Tibial artery (tissue), 4 donors: ENCODE data around the gene TIAM2.
A peak's percentile ranks its signal among the peaks of the same experiment; 100 is the strongest.

Source experiments
- DNase-seq, 2 donors: peaks; one replicate each; pipeline ENCODE4 v3.0.0-alpha.2; 2019
- H3K27ac ChIP-seq, 2 donors: fragments of 200-600 bp; sonication (generic) in 1 of 2; 1 replicate in 1 of 2; 2 replicates in 1 of 2; pipeline ENCODE4 v1.5.1; 2018 to 2019; ENCODE audit warnings: mild to moderate bottlenecking in 1 of 2
- H3K27me3 ChIP-seq, 2 donors: fragments of 200-600 bp; sonication (generic) in 1 of 2; one replicate each; pipeline versions ENCODE4 v1.5.1 to v1.6.0; 2016 to 2019
- H3K36me3 ChIP-seq, 3 donors: fragments of 200-600 bp; sonication (generic) in 2 of 3; one replicate each; pipeline ENCODE4 v1.5.1; 2016 to 2019; ENCODE audit warnings: mild to moderate bottlenecking in 2 of 3
- H3K4me1 ChIP-seq, 4 donors: fragments of 200-600 bp; sonication (generic) in 2 of 4; 1 replicate in 3 of 4; 2 replicates in 1 of 4; pipeline ENCODE4 v1.5.1; 2016 to 2019
- H3K4me3 ChIP-seq, 2 donors: fragments of 200-600 bp; sonication (generic) in 1 of 2; 1 replicate in 1 of 2; 2 replicates in 1 of 2; pipeline ENCODE4 v1.5.1; 2018 to 2019; ENCODE audit warnings: mild to moderate bottlenecking in 2 of 2
- H3K9me3 ChIP-seq, 3 donors: fragments of 200-600 bp; sonication (generic) in 1 of 3; one replicate each; pipeline ENCODE4 v1.5.1; 2016 to 2019
- intact Hi-C: fragments of 100-400 bp; cut with DNase I; formaldehyde crosslinking; loops from one replicate; pipeline ENCODE4 v1.15.0; 2023; ENCODE audit warnings: low total_unique reads
- TF ChIP-seq, protein P1 (sequence below), 2 experiments: fragments of 200-600 bp in 1 of 2; fragments of 450-650 bp in 1 of 2; IDR thresholded peaks; one replicate each; pipeline ENCODE4 v1.5.1; 2017 to 2019; ENCODE audit warnings: antibody characterized with exemption in 2 of 2, mild to moderate bottlenecking in 1 of 2, moderate library complexity in 1 of 2

The TIAM2 gene

DNA sequence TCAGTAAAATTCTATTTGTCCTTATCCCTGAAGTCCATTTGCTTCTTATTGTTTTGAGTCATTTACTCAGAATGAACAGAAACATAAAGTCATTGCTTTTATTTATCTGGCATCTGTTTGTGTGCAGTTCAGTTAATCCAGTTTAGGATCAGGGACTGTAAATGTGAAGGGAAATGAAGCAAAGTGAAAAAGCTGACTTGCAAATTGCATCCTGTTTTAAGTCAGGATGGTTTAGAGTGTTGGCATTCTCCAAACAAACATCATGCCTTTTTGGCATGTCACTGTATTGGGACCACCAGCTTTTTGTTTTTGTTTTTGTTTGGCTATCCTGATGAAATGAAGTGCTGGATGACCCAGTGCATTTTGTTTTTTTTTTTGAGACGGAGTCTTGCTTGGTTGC is 168.5 kb downstream of the TIAM2 start:
- intact Hi-C loops = no loop called here
- Histone ChIP-seq H3K27ac (no peak overlapping the region), H3K4me3 (no peak overlapping the region), H3K36me3 (peaks cover 0 to 15% (median 9%) of the 10 kb centered on the region in 3 donors), H3K9me3 (no peaks in the 10 kb centered on the region), H3K27me3 (no peaks in the 10 kb centered on the region), H3K4me1 (peaks cover 0 to under 1% (median 0%) of the 10 kb centered on the region in 4 donors)
- TF ChIP-seq, protein P1, sequence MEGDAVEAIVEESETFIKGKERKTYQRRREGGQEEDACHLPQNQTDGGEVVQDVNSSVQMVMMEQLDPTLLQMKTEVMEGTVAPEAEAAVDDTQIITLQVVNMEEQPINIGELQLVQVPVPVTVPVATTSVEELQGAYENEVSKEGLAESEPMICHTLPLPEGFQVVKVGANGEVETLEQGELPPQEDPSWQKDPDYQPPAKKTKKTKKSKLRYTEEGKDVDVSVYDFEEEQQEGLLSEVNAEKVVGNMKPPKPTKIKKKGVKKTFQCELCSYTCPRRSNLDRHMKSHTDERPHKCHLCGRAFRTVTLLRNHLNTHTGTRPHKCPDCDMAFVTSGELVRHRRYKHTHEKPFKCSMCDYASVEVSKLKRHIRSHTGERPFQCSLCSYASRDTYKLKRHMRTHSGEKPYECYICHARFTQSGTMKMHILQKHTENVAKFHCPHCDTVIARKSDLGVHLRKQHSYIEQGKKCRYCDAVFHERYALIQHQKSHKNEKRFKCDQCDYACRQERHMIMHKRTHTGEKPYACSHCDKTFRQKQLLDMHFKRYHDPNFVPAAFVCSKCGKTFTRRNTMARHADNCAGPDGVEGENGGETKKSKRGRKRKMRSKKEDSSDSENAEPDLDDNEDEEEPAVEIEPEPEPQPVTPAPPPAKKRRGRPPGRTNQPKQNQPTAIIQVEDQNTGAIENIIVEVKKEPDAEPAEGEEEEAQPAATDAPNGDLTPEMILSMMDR (IDR thresholded peaks at IDR 0.05) = no peak
- no peak for DNase-seq

DNA sequence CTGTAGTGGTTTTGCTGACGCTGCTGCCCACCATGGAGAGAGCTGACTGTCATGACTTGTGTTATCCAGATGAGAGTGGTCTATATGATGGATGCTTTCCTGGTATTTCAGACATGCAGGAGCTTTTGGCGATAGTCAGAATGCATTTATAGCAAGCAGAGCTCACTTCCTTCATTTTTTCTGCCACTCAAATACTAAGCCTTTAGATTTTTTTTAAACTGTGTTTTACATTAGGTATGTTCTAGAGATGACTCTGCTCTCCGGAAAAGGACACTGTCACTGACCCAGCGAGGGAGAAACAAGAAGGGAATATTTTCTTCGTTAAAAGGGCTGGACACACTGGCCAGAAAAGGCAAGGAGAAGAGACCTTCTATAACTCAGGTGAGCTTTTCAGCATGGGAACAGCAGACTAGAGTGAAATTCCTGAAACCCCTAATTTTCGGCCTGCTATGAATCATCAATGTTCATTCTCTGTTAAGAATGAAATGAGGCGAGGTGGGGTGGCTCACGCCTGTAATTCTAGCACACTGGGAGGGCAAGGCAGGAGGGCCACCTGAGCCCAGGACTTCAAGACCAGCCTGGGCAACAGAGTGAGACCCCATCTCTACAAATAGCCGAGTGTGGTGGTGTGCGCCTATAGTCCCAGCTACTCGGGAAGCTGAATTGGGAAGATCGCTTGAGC is 170.1 kb downstream of the TIAM2 start:
- Histone ChIP-seq H3K4me3 (no peak overlapping the region), H3K4me1 (no peaks in the 10 kb centered on the region), H3K36me3 (peaks cover 0 to 15% (median 9%) of the 10 kb centered on the region in 3 donors), H3K27me3 (no peaks in the 10 kb centered on the region), H3K27ac (no peak overlapping the region), H3K9me3 (no peaks in the 10 kb centered on the region)
- DNase-seq = no peak
- intact Hi-C loops = no loop called here
- TF ChIP-seq, protein P1 (IDR thresholded peaks at IDR 0.05) = no peak

DNA sequence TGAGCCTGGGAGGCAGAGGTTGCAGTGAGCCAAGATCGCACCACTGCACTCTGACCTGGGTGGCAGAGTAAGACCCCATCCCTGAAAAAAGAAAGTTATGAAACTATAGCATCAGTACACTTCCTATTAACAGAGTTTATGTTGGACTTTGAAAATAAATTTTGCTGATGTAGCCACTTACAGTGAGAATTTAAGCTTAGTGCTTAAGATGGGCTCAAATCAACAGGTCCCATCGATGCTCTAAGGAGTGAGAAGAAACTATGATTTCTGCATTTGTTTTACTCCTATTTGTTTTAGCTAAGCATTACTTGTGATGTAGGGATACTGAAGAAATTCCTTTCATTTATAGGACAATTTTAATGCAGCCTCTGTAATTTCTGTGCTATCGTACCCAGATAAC is 175.4 kb downstream of the TIAM2 start:
- TF ChIP-seq, protein P1 (IDR thresholded peaks at IDR 0.05) = no peak
- Histone ChIP-seq H3K4me1 (peaks cover 0 to 23% (median 15%) of the 10 kb centered on the region in 4 donors), H3K36me3 (peaks cover 0 to 1% (median under 1%) of the 10 kb centered on the region in 3 donors), H3K27me3 (no peaks in the 10 kb centered on the region), H3K4me3 (no peak overlapping the region), H3K27ac (peak overlapping the region; percentile 16 to 41), H3K9me3 (no peaks in the 10 kb centered on the region)
- no peak for DNase-seq
- intact Hi-C loops = loop anchor here (5.0 kb wide), 3 partner anchors 173 to 493 kb away; partner anchors contain the start of gene TIAM2

DNA sequence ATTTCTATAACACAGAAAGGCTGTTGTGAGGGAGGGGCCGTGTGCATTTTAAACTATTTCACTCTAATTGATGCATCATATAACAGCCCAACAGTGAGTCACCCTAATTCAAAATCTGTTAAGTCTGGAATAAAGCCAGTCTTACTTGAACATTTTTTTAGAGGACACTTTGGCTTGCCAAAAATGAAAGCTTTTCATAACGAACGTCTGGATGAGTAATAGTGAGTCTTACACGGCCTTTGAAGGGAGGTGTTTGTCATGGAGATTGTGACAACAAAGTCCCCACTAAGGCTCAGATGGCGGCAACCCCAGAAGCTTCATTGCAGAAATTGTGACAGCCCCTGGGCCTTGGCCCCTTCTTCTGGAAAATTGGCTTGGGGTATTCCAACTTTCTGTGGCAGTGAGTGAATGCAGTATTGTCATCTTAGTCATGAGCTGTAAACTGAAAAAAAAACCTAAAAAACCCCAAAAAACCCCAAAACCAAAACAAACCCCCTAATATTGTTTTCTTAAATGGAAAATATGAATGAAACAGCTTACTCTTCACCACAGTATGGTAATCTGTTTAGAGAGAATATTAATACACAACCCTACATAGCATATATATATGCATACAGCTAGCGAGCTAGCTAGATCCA is 176.1 kb downstream of the TIAM2 start:
- H3K27me3 ChIP-seq = no peaks in the 10 kb centered on the region
- H3K9me3 ChIP-seq = no peaks in the 10 kb centered on the region
- peak; percentile 60 to 71 for DNase-seq
- H3K36me3 ChIP-seq = no peaks in the 10 kb centered on the region
- H3K4me1 ChIP-seq = peaks cover 0 to 23% (median 15%) of the 10 kb centered on the region in 4 donors
- H3K27ac ChIP-seq = peak overlapping the region; percentile 16 to 41
- TF ChIP-seq, protein P1 (IDR thresholded peaks at IDR 0.05) = no peak
- peak overlapping the region in 1 of 2 donors; percentile 14 for H3K4me3 ChIP-seq
- intact Hi-C loops = loop anchor here (5.0 kb wide), 3 partner anchors 174 to 494 kb away; partner anchors contain the start of gene TIAM2

DNA sequence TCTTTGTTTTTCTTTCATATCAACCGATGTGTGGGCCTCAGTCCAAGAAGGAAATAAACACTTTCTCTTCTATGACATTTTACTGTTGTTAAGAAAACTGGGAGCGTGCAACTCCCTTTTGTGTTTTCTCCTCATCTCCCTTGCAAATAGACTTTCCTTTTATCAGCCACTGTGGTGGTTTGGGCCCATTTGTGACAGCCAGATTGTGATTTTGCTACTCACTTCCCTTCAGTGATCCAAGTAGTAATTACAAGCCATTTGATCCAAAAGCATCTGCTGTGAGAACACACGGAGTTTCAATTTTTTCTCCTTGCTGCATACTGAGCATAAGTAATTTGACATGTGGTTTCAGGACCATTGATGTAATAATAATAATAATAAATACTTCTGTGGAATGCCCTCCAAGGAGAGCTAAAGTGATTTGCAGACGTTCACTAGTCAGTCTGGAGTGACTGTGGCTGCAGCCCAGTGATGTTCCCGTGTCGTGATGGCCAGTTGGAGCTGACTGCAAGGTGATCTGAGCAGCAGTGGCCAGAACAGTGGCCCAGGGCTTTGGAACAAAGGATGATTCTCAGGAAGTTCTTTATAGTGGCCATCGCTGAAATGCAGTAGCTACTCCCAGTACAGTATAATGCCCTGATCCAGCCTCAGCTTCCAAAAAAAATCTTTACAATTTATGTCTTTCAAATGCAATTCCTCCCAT is 176.8 kb downstream of the TIAM2 start:
- DNase-seq = no peak
- H3K9me3 ChIP-seq = no peaks in the 10 kb centered on the region
- H3K27ac ChIP-seq = peak overlapping the region; percentile 16 to 41
- intact Hi-C loops = loop anchor here (2.0 to 5.0 kb wide), 4 partner anchors 175 to 495 kb away; partner anchors contain the start of gene TIAM2
- H3K4me3 ChIP-seq = no peak overlapping the region
- H3K27me3 ChIP-seq = no peaks in the 10 kb centered on the region
- TF ChIP-seq, protein P1 (IDR thresholded peaks at IDR 0.05) = no peak
- no peaks in the 10 kb centered on the region for H3K36me3 ChIP-seq
- H3K4me1 ChIP-seq = peaks cover 0 to 23% (median 15%) of the 10 kb centered on the region in 4 donors
